AG09319 (cell line): ENCODE data around the gene MAP2K1.

Experiments
- DNase-seq: peaks from one replicate; pipeline ENCODE4 v3.0.0-alpha.2; 2010; ENCODE audit warnings: low read depth; ENCODE audit errors: extremely low read depth
- CTCF ChIP-seq: IDR thresholded peaks from 2 replicates; pipeline ENCODE4 v1.5.1; 2011; ENCODE audit warnings: low read depth, mild to moderate bottlenecking, inconsistent platforms, low read length, moderate library complexity

MAP2K1 gene

GRCh38 chr15:66515901-66516322 lies 129.2 kb downstream of the MAP2K1 start:
- no peak for DNase-seq
- TF ChIP-seq CTCF, result no peak

- no peak for TF ChIP-seq CTCF
- DNase-seq, result no peak
These were observed 137.2 kb downstream of the MAP2K1 start for GRCh38 chr15:66523926-66524325.

- no peak for DNase-seq
- TF ChIP-seq CTCF, result no peak
These were observed 138.1 kb downstream of the MAP2K1 start for GRCh38 chr15:66524838-66525237.

GRCh38 chr15:66535056-66535455 lies 148.3 kb downstream of the MAP2K1 start:
- TF ChIP-seq CTCF, result no peak
- DNase-seq, result no peak
